Measurements from ENCODE around the gene GRM7.

Gene GRM7

GRCh38 chr3:7581831-7582230 lies 720.9 kb downstream of the GRM7 start:
- DNase-seq (ENCODE audit: low spot score): no peak

GRCh38 chr3:7585052-7585451 lies 724.1 kb downstream of the GRM7 start:
- DNase-seq (ENCODE audit: low spot score): no peak

- no peak for DNase-seq (ENCODE audit: low spot score)
These were observed 727.3 kb downstream of the GRM7 start for GRCh38 chr3:7588236-7588635.

GRCh38 chr3:7589526-7589925 lies 728.6 kb downstream of the GRM7 start:
- DNase-seq (ENCODE audit: low spot score): no peak

- DNase-seq (ENCODE audit: low spot score): no peak
These were observed 741.4 kb downstream of the GRM7 start for GRCh38 chr3:7602297-7602696.

GRCh38 chr3:7607083-7607482 lies 746.2 kb downstream of the GRM7 start:
- DNase-seq (ENCODE audit: low spot score): no peak

- DNase-seq (ENCODE audit: low spot score): no peak
These were observed 746.8 kb downstream of the GRM7 start for GRCh38 chr3:7607676-7608075.

- DNase-seq (ENCODE audit: low spot score): no peak
These were observed 749.7 kb downstream of the GRM7 start for GRCh38 chr3:7610634-7611033.

GRCh38 chr3:7615043-7615442 lies 754.1 kb downstream of the GRM7 start:
- DNase-seq (ENCODE audit: low spot score): no peak

- no peak for DNase-seq (ENCODE audit: low spot score)
These were observed 757.7 kb downstream of the GRM7 start for GRCh38 chr3:7618606-7619005.

- no peak for DNase-seq (ENCODE audit: low spot score)
These were observed 759.5 kb downstream of the GRM7 start for GRCh38 chr3:7620401-7620800.

GRCh38 chr3:7621046-7621630 lies 760.2 kb downstream of the GRM7 start:
- DNase-seq (ENCODE audit: low spot score): no peak

GRCh38 chr3:7621651-7622050 lies 760.7 kb downstream of the GRM7 start:
- DNase-seq (ENCODE audit: low spot score): no peak

GRCh38 chr3:7625021-7625420 lies 764.1 kb downstream of the GRM7 start:
- no peak for DNase-seq (ENCODE audit: low spot score)

- no peak for DNase-seq (ENCODE audit: low spot score)
These were observed 769.5 kb downstream of the GRM7 start for GRCh38 chr3:7630351-7630911.

- no peak for DNase-seq (ENCODE audit: low spot score)
These were observed 770.0 kb downstream of the GRM7 start for GRCh38 chr3:7630925-7631324.

GRCh38 chr3:7632305-7632704 lies 771.4 kb downstream of the GRM7 start:
- DNase-seq (ENCODE audit: low spot score): no peak

GRCh38 chr3:7637694-7638093 lies 776.8 kb downstream of the GRM7 start:
- DNase-seq (ENCODE audit: low spot score): no peak

GRCh38 chr3:7638103-7638502 lies 777.2 kb downstream of the GRM7 start:
- no peak for DNase-seq (ENCODE audit: low spot score)

- DNase-seq (ENCODE audit: low spot score): no peak
These were observed 779.9 kb downstream of the GRM7 start for GRCh38 chr3:7640787-7641186.

- DNase-seq (ENCODE audit: low spot score): no peak
These were observed 785.9 kb downstream of the GRM7 start for GRCh38 chr3:7646851-7647250.

GRCh38 chr3:7650466-7650865 lies 789.6 kb downstream of the GRM7 start:
- DNase-seq (ENCODE audit: low spot score): no peak

- no peak for DNase-seq (ENCODE audit: low spot score)
These were observed 790.4 kb downstream of the GRM7 start for GRCh38 chr3:7651274-7651673.

Measured in germinal center (tissue), 1 donor.